ENCODE measurements around the gene EEPD1.

Gene EEPD1

DNA sequence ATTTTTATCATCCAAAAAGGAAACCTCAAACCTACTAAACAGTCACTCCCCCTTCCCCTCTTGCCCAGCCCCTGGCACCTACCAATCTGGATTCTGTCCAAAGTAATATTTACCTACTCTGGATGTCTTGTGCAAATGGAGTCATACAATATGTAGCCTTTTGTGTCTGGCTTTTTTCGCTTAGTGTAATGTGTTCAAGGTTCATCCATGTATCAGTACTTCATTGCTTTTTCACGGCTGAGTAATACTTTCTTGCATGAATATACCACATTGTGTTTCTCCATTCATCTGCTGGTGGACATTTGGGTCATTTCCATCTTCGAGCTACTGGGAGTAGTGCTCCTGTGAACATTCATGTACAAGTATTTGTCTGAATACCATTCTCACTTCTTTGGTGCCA, 113.6 kb downstream of the EEPD1 start:
- DNase-seq, result no peak
- in situ Hi-C loops (cut with MboI; ENCODE audit: low pct_unique_long_range_greater_than_20kb, low sequenced_read_pairs), result no loop called here

DNA sequence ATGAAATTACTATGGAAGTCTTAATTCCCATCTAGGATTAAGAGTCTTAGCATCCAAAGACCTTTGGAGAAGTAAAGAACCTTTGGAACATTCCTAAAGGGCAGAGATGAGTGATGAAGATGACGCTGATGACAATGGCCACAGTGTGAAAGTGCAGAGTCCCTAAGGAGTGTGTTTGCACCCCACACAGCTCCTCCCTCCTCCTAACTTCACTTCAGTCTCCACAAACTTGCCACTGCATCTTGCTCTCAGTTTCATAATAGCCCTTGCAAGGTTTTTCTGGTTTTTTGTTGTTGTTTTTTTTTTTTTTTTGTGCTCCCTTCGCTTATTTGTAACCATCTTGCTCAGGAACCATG, 119.1 kb downstream of the EEPD1 start:
- DNase-seq, result no peak
- in situ Hi-C loops (cut with MboI; ENCODE audit: low pct_unique_long_range_greater_than_20kb, low sequenced_read_pairs), result no loop called here

DNA sequence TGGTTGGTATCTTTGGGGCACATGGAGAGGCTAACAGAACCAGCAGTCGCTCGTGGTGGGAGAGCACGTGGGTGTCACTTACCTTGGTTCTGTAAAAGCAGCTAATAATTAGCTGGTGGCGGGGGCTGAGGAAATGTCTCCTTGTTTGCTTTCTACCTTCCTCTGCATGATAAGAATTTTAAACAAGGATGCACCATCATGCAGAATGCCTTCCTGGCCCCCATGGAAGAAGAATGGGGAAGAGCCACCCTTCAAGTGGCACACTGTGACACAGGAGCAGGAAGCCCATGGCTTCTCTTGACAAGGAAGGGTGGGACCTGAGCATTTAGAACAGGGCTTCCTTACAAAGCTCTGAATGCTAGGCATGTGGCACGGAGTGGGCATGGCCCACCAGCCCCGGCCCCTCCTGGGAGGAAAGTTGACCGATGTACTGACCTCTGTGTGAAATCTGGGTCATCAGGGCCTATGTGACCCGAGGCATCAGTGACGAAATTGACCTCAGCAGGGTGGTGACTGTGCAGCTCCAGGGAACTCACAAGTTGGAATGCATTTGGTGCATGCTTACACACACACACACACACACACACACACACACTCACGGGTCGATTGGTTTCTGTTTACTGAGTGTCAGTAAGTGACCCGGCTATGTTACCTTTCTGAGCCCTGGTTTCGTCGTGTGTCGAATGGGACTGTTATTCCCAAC, 119.7 kb downstream of the EEPD1 start:
- DNase-seq, result no peak
- in situ Hi-C loops (cut with MboI; ENCODE audit: low pct_unique_long_range_greater_than_20kb, low sequenced_read_pairs), result no loop called here

DNA sequence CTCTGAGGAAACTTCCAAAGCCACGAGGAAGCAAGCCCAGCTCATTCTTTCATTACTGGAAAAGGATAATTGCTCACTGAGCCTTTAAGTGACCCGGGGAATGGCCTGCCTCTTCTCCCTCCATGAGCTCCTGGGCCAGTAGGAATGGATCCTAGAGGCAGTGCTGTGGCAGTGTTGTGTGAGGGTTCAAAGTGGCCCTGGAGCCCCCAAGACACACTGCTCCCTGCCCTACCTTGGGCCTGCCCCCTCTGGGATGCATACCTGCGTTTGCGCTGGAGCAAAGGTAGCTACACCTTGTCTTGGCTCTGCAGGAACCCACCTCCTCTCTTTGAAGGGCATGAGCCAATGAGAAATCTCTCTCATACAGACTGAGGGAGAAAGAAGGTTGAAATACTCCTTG, 120.8 kb downstream of the EEPD1 start:
- in situ Hi-C loops (cut with MboI; ENCODE audit: low pct_unique_long_range_greater_than_20kb, low sequenced_read_pairs), result no loop called here
- DNase-seq, result no peak

DNA sequence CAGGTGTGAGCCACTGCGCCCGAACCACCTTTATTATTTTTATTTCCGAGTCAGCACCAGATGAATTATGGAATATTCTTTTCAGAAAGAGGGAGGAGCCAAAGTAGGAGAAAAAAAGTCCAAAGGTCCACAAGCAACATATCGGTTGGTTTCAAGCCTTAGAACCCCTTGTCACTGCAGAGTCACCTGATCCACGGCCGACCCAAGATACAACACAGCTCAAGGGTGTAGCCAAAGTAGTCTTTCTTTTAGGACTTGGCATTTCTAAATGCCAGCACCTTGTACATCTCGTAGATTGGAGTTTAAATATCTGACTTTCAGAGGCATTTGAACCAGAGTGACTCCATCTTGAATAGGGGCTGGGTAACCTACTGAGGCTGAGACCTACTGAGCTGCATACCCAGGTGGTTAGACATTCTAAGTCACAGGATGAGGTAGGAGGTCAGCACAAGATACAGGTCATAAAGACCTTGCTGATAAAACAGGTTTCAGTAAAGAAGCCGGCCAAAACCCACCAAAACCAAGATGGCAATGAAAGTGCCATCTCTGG, 122.8 kb downstream of the EEPD1 start:
- in situ Hi-C loops (cut with MboI; ENCODE audit: low pct_unique_long_range_greater_than_20kb, low sequenced_read_pairs), result no loop called here
- DNase-seq, result no peak

DNA sequence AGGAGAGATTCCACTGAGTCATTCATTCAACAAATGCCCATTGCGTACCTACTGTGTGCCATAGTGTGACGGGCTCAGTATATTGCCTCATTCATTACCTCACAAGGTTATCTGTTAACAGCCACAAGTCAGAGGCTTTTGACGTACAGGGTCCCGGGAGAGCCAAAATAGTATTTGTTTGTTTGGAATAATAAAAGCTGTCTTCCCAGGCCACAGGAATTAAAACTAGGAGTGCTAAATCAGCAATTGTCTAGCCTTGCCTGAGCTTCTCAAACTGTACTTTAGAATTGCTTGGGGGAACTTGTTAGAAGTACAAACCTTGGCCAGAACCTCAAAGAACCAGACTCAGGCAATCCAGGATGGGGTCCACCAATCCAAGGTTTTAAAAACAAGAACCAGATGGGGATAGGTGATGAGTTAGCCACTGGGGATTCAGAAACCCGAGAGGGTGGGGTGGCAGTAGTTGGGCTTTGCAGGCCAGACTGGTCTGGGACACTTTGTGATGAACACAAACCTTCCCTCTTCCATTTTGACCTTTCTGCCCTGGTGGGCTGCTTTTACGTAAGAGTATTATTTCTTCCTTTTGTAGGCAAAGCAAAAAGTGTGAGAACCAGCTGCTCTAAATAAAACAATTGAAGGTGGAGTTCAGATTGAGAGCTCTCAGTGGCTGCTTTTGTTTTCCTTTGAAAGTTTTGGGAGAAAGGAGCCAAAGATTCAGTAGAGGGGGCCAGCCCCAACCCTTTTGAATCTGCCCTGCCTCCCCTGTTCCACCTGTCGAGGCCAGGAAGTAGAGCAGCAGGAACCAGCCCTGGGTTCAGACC, 123.6 kb downstream of the EEPD1 start:
- no peak for DNase-seq
- in situ Hi-C loops (cut with MboI; ENCODE audit: low pct_unique_long_range_greater_than_20kb, low sequenced_read_pairs), result no loop called here

DNA sequence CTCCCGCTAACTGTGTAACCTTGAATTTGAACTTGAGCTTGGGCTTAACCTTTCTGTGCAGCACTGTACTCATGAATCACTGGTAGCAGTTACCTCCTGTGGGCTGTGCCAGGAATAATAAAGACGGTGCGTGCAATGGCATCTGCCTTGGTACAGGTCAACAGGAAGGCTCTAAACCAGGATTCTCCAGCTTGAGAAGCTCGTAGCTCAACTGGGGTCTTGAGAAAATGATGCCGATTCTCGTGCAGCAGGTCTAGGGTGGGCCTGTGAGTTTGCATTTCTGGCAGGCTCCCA, 124.1 kb downstream of the EEPD1 start:
- DNase-seq, result no peak
- in situ Hi-C loops (cut with MboI; ENCODE audit: low pct_unique_long_range_greater_than_20kb, low sequenced_read_pairs), result no loop called here

DNA sequence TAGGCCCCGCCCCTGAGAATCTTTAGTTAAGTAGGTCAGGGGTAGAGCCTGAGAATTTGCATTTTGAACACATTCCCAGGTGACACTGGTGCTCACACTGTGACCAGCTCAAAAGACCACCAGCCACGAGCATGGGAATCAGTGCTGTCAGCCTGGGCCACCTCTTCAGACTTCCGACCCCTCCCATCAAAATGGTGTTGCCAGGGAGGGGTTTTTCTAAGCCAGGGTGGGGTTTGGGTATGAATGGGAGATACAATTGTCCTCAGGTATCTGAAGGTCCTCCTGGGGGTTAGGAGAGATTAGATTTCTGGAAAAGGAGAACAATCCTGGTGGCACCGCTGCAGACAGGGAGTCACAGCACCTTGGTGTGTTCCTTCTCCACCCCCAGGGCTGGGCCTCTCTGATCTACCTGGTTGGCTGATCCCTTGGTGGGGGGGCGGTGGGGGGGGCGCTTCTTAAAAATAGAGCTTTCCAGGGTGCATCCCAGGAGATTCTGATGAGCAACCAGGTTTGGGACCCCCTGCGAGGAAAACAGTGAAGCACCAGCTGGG, 125.1 kb downstream of the EEPD1 start:
- in situ Hi-C loops (cut with MboI; ENCODE audit: low pct_unique_long_range_greater_than_20kb, low sequenced_read_pairs), result no loop called here
- DNase-seq, result no peak

DNA sequence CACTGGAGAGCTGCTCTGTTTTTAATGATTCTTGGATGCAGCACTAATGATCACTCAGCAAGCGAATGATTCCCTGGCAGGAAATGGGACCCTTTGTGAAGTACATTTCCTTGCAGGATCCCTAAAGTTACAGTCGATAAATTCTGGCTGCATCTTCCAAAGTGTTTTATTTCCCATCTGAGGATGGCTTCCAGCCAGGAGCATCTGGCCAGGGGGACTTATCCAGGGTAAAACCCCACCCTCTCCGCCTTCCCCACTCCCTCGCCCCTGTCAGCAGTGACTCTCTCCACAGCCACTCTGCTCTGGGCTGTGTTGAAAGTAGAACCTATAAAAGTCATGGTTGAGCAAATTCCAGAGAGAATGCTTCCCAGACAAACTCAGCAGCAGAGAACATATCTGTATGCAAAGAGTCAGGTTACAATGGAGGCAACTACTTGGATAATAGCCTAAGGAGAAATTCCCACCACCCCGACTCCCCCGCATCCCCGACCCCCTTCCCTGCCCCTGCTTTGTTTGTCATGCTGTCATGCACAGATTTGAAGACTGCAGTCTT, 125.6 kb downstream of the EEPD1 start:
- in situ Hi-C loops (cut with MboI; ENCODE audit: low pct_unique_long_range_greater_than_20kb, low sequenced_read_pairs), result no loop called here
- DNase-seq, result no peak

DNA sequence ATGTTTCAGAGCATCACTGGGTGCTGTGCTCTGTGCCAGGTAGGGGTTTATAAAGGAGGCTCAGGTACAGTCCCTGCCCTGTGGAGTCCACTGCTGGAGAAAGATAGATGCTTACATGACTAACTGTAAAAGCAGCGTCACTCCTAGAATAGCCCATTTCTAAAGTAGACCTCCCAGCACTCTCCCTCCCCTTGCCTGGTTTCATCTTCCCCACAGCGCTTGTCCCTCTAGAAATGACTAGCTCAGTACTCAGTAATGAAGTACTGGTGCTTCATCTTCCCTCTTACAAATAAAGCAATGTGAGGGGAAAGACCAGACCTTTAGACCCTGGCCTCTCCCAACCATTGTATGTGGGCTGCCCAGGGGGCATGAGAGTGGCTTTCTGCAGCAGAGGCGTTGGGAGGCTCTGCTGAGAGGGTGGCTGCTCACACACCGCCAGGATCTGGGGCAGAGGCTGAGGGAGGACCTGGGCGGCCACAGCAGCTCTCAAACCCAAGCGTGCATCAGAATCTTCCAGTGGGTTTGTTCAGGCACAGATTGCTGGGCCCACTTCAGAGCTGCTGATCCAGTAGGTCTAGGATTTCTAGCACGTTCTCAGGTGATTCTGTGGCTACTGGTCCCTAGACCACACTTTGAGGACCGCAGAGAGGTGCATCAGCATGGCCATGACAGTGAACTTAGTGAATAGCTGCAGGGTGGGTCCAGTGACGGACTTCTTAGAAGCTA, 126.3 kb downstream of the EEPD1 start:
- DNase-seq, result no peak
- in situ Hi-C loops (cut with MboI; ENCODE audit: low pct_unique_long_range_greater_than_20kb, low sequenced_read_pairs), result no loop called here

DNA sequence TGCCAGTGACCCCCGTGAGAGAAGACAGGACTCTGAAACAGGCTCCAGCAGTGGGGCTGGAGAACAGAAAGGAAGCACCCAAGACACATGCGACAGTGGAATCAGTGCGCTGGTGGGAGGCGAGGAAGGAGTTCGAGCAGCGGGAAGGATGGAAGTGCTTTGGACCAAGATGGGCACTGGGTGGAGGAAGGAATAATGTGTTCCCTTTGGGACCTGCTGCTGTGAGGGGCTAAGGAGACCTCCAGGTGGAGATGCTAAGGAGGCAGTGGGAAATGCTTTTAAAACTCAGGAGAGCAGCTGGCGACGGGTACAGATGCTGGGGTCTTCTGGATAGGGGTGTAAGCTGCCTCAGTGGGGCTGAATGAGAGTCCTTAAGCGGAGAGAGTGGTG, 126.9 kb downstream of the EEPD1 start:
- in situ Hi-C loops (cut with MboI; ENCODE audit: low pct_unique_long_range_greater_than_20kb, low sequenced_read_pairs), result no loop called here
- DNase-seq, result no peak

DNA sequence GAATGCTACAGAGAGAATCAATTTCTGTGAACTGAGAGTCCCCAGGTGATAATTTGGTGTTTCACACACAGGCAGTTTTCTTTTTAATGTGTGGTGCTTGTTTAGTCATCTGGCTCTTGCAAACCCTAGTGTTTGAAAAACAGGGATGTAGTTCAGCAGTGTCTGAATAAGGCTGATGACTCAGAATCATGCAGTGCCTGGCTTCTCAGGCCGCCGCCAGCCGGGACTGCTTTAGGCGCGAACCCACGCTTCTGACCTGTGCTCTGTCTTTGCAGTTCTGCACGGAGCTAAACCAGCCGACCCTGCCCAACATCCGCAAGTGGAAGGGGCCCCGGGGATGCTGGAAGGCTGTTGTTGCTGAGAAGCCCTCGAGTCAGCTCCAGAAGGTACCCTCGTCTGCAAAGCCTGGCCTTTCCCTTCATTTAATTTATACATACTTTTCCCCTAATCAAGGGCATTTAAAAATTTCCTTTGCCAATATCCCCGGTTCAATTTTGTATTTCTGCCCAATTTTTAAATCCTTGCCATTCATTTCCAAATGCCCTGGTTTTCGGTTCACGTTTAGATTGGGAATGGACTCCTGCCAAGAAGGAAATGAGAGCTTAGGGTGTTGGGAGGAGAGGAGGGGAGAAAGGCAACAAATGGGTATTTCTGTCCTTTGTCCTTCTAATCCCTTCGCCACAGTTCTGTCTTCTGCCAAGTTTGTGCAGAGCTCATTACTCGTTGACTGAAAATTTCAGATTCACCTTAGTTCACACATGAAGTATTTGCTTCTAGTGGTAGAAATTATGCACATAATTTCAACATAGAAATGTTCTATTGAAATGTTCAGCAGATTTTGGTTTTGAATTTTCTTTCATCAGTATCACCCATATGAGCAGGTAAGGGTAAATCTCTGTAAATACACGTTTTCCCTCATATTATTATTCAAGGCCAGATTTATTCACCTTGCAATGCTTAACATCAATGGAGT, 128.1 kb downstream of the EEPD1 start:
- no peak for DNase-seq
- in situ Hi-C loops (cut with MboI; ENCODE audit: low pct_unique_long_range_greater_than_20kb, low sequenced_read_pairs), result no loop called here

DNA sequence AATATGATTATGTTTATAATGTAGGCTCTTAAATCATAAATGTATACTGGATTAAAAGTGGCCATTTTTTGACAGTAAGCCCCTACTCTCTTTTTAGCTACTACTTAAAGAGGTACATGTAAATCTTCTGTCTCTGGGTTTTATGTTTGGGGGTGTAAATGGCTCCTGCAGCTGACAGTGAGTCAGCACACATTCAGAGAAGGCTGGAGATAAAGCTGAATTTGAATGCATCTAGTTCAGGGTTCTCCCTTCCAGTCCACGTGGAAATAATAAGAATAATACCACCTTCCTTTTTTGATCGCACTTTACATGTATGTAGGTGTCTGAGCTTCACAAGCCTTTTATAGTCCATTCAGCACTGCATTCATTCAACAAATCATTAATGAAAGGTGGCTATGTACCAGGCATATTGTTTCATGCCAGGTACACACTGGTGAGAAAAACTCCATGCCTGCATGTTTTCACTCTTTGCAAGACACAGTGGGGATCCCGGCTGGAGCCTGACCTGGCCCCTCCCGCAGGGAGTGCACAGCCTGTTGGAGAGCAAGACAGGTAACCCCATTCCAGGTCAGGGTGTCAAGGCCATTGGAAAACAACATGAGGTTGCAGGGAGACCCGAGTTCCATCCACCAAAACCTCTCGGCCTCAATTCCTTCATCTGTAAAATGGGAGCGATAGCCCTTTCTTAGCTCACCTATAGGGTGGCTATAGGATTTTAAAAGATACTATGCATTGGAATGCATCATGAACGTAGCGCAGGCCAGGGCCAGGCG, 129.1 kb downstream of the EEPD1 start:
- DNase-seq, result no peak
- in situ Hi-C loops (cut with MboI; ENCODE audit: low pct_unique_long_range_greater_than_20kb, low sequenced_read_pairs), result no loop called here

DNA sequence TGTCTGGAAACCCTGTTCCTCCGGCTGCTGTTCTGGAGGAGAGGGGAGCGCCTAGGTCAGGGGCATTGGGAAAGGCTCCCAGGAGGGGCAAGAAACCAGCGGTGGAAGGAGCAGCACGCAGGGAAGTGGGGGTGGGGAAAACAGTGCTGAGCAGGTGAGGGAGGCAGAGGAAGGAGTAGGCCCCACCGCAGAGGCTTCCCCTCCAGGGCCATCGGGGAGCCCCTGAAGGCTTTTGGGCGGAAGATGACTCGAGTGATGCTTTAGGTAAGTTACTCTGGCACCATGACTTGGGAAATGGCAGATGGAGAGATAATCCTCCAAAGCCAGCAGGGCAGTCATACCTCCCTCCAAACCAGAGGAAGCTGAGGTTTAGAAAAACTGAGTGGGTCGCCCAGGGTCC, 130.1 kb downstream of the EEPD1 start:
- in situ Hi-C loops (cut with MboI; ENCODE audit: low pct_unique_long_range_greater_than_20kb, low sequenced_read_pairs), result no loop called here
- no peak for DNase-seq

DNA sequence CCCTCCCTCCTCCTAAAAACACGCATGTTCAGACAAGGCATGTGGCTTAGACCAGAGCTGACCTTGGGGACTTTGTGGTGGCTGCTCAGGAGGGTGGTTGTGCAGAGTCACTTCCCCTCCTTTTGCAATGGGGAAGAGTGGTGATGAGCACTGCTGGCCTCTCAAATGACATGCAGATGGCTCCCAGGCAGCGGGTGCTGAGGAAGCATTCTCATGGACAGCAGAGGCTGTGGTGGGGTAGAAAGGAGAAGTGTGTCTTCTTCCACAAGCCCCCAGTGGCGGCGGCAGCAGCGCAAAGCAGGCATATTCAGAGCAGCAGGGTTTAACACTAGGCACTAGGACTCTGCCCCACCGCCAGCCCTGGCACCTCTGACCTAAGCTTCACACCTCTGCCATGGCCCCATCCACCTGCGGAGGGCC, 130.7 kb downstream of the EEPD1 start:
- peak; percentile 99 for DNase-seq
- in situ Hi-C loops (cut with MboI; ENCODE audit: low pct_unique_long_range_greater_than_20kb, low sequenced_read_pairs), result no loop called here

DNA sequence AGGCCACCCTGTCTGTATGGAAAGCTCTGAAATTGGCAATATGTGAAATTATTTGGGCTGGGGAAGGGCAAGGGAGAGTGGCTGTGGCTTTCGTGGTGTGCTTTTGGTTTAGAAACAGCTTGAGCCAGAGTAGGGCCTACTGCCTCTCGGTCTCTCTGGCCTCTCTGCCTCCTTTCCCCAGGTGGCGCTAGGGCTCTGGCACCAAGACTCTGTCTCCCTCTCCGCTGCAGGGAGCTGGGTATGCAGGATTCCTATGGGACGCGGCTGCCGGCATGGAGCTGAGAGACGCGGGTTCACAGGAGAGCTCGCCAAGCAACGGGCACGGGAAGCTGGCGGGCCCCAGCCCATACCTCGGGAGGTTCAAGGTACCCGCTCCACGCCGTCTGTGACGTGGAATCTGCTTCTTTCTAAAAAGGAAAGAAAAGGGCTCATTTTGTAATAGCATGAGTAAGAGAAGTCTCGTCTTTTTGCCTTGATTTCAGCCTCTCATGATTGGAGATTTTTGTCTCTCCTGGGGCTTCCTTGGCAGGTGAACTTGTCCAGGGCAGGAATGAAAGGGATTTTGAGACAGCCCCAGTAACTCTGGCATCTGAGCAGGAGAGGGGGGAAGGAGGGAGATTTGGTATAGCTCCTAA, 131.5 kb downstream of the EEPD1 start:
- peak; percentile 39 for DNase-seq
- in situ Hi-C loops (cut with MboI; ENCODE audit: low pct_unique_long_range_greater_than_20kb, low sequenced_read_pairs), result no loop called here

DNA sequence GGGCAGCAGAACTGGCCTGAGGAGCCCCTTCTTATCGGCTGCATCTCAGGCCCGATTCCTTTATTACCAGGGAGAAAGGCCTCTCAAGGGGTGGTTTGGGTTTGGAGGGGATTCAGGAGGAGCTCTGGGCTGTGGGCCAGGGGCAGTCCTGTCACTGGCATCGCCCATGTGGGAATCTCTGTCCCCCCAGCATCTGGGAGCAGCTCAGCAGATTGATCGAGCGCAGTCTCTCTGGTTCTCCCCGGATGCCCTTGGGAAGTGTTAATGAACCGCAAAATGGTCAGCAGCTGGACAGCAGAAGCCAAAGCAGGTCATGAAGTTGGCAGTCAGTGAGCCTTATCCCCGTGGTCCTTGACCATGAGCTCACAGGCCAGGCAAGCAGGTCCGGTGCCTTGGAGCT, 132.2 kb downstream of the EEPD1 start:
- no peak for DNase-seq
- in situ Hi-C loops (cut with MboI; ENCODE audit: low pct_unique_long_range_greater_than_20kb, low sequenced_read_pairs), result no loop called here
